Measurements from ENCODE around the gene PRR32. TPM values are rescaled to one million over a fixed set of nuclear protein-coding genes. Genes with fewer than 3 reads are reported as not detected.

The PRR32 gene
- total RNA-seq, 1 donor from 2014 or later = not detected

- Histone ChIP-seq H3K27me3 (no peaks in the 10 kb centered on the region), H3K27ac (no peak overlapping the region), H3K9me3 (no peaks in the 10 kb centered on the region), H3K36me3 (no peaks in the 10 kb centered on the region), H3K4me1 (no peaks in the 10 kb centered on the region), H3K4me3 (no peak overlapping the region)
- intact Hi-C loops (cut with DNase I) = no loop called here
- no peak for ATAC-seq
- DNase-seq = no peak
- no peak for TF ChIP-seq CTCF (IDR thresholded peaks at IDR 0.05)
Observed at GRCh38 chrX:126855839-126856524, 36.5 kb downstream of the PRR32 start.
